GM21723 (cell line): ENCODE results near the gene PSMC6.

Experiments used
- ATAC-seq: cut with Tn5 transposase; IDR thresholded peaks from one replicate; pipeline ENCODE4 v1.9.1; 2021; ENCODE audit warnings: mild to moderate bottlenecking, moderate library complexity; ENCODE audit not compliant: unreplicated experiment

The PSMC6 gene

GRCh38 chr14:52706724-52707706 is at the start of gene PSMC6:
Gene PSMC6, plus strand, starts transcription at chr14:52707200. Its CDS starts 20 bp downstream, at chr14:52707220.
- peak; percentile 95 for ATAC-seq

DNA sequence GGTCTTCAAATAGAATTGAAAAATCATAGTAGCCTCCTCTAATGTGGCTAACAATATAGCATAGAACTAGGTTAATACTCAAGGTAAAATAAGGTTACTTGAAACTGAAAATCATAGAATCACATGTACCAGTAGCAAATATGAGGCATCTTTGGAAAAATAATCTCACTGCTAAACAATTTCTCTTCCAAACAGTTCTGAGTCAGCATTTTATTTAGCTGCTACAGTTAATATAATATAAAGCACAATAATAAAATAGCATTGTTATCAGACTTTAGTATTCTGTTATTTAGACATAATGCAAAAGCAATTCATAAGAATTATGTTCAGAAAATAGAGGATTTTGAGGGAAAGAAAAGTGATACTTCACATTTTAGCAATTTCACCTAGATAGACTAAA is 46.7 kb upstream of the PSMC6 start:
- no peak for ATAC-seq

- no peak for ATAC-seq
Observed at GRCh38 chr14:52660832-52661231, 46.2 kb upstream of the PSMC6 start.

- ATAC-seq, result no peak
Observed at GRCh38 chr14:52661314-52661713, 45.7 kb upstream of the PSMC6 start.

- no peak for ATAC-seq
Observed at GRCh38 chr14:52663850-52664249, 43.1 kb upstream of the PSMC6 start.

DNA sequence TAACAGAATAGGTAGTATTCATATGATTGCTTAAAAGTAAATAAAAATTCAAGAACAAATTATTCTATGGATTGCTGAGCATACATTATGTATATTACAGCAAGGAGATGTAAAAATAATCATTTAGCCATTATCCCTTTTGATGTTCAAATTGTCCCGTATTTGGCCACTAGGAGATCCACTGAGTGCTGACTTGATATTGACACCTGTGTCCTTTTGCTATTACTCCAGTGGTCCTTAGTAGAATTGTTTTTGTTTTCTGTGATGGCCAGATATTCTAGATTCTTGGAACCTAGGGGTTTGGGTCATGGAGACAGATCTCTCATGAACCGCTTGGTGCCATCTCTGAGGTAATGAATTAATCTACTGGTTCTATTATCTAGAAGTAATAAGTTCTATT is 28.4 kb upstream of the PSMC6 start:
- ATAC-seq, result no peak

DNA sequence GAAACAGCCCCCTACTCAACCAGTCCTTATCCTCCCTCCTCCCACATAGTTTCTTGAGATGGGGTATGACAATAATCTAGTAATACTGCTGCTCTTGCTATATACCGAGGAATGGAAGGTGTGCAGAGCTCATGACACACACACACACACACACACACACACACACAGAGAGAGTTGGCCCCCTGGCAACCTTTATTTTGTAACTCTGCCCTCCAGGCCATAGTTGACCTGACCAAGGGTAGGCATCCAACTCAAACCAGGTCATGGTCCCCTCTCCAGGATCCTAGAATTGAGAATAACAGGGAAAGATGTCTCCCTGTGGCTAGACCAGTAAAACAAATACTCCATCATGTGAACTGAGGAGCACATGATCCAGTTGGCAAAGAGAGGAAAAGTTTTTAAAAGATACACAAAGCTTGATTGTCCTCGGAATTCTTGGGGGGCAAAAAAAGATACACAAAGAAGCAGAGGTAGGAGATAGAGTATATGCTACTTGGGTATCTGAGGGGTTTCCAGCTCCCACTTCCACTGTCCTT is 22.9 kb upstream of the PSMC6 start:
- no peak for ATAC-seq

- no peak for ATAC-seq
Observed at GRCh38 chr14:52686176-52686575, 20.8 kb upstream of the PSMC6 start.

GRCh38 chr14:52690983-52691760 is 15.8 kb upstream of the PSMC6 start:
- no peak for ATAC-seq

DNA sequence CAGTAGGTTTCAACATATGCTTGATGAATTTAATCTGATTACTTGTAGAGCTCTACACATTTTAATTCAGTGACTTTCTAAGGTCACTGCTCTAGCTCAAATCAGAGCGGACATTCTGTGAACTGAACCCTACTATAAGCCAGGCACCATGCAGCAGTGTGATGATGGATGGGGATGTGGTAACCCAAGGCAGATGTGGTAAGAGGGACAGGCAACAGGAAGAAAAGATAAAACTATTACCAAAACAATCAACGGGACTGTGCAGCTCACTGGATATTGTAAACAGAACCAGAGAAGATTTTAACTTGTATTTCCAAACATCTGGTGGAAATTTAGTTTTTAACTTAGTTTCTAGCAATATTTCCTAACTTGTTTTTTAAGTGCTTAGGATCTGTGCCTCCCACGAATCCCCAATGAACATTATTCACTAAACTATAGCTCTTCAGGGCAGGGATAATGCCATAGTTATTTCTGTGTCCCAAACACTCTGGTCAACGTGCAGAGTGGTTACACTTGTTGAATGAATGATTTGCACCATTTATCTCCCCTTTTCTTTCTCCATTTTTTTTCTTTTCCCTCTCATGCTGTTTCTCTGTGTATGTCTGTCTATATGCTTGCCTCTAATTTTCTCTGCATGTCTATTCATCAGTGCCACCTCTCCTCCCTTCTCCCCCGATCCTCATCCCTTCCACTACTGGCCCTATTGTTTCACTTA is 14.6 kb upstream of the PSMC6 start:
- no peak for ATAC-seq

GRCh38 chr14:52693036-52693435 is 14.0 kb upstream of the PSMC6 start:
- no peak for ATAC-seq

DNA sequence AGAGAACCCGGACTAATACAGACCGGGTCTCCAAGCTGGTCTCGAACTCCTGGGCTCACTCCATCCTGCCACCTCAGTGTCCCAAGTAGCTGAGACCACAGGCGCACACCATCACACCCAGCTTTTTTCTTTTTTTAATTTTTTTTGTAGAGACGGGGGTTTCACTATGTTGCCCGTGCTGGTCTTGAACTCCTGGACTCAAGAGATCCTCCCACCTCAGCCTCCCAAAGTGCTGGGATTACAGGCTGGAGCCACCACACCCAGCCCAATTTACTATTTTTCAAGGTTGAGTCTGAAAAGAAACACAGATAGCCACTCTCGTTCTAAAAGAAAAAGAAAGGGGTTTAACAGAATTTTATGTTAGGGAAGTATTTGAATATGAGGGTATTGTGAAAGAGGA is 13.5 kb upstream of the PSMC6 start:
- ATAC-seq, result no peak

DNA sequence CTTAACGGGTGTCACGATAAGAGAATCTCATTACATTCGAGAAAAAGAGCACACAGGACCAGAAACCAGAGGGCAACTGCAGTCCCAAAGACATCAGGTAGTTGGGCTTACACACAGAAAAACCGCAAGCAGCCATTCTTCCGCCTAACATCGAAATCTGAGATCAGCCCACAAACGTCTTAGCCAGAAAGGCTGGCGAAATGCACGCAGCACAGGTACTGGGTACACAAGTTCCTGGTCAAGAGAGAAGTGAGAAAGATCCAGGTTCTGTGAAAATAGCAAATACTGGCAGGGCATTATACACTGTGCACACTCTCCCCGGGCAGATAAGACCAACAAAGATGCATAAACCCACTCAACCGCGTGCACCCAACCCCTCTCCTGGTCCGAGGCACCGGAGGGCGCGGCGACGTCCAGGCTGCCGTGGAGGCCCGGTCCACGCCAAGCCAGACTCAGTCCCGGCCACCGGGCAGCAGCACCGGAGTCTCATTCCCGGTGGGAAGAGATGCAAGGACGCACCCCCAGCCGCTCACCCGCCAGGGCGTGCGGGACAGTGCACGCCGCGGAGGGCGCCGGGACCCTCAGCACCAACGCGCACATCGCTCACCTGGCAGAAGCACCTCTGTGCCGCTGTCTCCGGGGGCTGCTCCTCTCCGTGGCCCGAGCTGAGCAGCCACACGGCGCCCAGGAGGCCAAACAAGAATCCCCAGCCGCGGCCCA is 12.1 kb upstream of the PSMC6 start:
- peak; percentile 57 for ATAC-seq

GRCh38 chr14:52695481-52696091 is 11.4 kb upstream of the PSMC6 start, which contains the start of gene ERO1A:
Gene ERO1A, minus strand, starts transcription at chr14:52695558. Its CDS starts 77 bp downstream, at chr14:52695481.
- ATAC-seq, result peak; percentile 79

- no peak for ATAC-seq
Observed at GRCh38 chr14:52700701-52701172, 6.3 kb upstream of the PSMC6 start.

DNA sequence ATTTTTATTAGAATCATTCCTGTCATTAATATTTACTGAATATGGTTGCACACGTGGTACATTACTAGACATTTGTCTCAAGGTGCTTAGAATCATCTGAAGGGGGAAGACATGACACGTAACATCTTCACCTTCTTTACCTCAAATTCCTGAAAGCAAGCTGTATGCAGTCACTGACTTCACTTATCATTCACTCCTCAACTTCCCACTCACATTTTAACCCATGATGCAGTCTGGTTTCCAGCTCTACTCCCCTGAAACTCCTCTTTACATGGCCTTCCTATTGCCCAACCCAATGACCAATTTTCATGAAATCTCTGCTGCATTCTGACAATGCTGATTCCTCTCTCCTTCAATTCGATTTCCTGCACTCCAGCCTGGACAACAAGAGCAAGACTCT is 5.8 kb upstream of the PSMC6 start:
- no peak for ATAC-seq

DNA sequence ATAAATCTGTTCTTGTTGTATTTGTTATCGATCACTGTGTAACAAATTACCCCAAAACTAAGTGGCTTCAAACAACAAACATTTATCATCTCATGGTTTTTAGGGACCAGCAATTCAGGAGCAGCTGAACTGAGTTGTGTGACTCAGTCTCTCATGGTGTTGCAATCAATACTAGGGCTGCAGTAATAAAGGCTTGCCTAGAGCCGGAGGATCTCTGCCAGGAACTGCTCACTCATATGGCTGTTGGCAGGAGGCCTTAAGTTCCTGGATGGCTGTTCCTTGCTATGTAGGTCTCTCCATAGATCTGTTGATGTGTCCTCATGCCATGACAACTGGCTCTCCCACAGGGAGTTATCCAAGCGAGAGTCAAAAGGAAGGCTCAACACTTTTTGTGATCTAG is 3.8 kb upstream of the PSMC6 start:
- ATAC-seq, result no peak

DNA sequence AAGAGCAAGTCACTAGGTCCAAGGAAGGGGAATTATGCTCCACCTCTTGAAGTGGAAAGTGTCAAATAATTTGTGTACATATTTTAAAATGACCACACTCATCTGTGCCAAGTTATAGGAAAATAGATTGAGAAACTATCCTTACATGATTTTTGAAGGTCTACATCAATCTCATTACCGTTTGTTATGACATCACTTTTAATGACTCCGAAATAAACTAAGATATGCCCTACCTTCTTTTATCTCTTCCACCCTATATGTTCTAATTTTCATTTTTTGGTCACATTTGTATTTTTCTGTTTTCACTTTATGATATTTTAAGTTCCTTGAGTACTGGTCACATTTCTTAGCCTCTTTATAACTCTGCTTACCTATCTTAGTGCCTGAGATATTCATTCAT is 3.3 kb upstream of the PSMC6 start:
- ATAC-seq, result no peak

DNA sequence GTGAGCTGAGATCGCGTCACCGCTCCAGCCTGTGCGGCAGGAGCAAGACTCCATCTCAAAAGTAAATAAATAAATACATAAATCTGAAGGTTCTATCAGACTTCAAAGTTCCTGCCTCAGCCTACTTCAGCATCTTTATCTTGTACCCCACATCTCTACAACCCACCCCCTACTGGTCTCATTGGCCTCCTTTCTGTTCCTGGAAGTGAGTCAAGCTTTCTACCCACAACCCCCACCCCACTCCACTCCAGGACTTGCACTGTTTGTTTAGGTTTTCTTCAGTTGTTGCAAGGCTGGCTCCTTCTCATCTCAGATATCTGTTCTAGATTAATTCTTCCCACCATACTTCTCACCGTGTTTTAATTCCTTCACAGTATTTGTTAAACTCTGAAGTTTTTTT is 714 bp upstream of the PSMC6 start:
- no peak for ATAC-seq

DNA sequence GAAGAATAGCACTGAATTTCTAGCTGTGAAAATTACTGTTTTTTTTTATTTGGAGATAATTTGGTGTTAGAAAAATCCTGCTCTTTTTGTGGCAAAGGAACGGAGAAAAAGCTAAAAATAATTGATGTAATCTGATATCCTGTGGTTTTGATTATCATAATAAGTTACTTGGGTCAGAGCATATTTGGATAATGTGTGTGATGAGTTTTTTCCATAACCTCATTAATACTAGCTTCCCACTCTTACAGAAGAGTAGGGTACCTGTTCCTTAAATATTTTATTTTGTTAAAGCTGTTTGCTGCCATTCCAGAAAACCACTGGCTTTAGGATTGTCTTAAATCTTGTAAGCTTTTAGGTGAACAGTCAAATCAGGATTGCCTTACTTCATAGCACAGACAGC is 4.7 kb downstream of the PSMC6 start:
- ATAC-seq, result no peak
